GM12878 (cell line): ENCODE measurements around the gene GRB10. TPM values are rescaled to one million over a fixed set of nuclear protein-coding genes. Genes with fewer than 3 reads are reported as not detected.

Source experiments
- ATAC-seq: fragments of 200-7000 bp; cut with Tn5 transposase; 3 replicates; pipeline ENCODE4 v1.9.1; 2020; ENCODE audit warnings: mild to moderate bottlenecking, moderate library complexity
- BruUV-seq: library from RNA; stranded (reverse); fragments of 400-500 nt; replicated peaks from 2 replicates; lab custom pipeline; 2021; lab: Mats Ljungman, UMichigan
- CTCF ChIA-PET: fragments of 300-600 bp; sonication (Branson Sonifier 250); formaldehyde crosslinking; extraction: SDS; loops from one replicate; lab custom pipeline; 2021; ENCODE audit warnings: inconsistent platforms; lab: Yijun Ruan, JAX
- POLR2A ChIA-PET: fragments of 350-600 bp; formaldehyde crosslinking; extraction: SDS; loops from one replicate; lab custom pipeline; 2021; ENCODE audit warnings: inconsistent platforms; lab: Charles Lee
- RAD21 ChIA-PET: fragments of 300-600 bp; sonication (Branson Sonifier 250); formaldehyde crosslinking; loops from one replicate; lab custom pipeline; 2023; ENCODE audit warnings: antibody characterized with exemption; ENCODE audit not compliant: unreplicated experiment; lab: Charles Lee
- SMC1A ChIA-PET: fragments of 300-600 bp; sonication (Branson Sonifier 250); formaldehyde crosslinking; loops from one replicate; lab custom pipeline; 2023; ENCODE audit not compliant: unreplicated experiment, uncharacterized antibody; lab: Charles Lee
- DNase-seq: peaks from one replicate; pipeline ENCODE4 v3.0.0-alpha.2; 2011; ENCODE audit warnings: low read depth, low spot score
- FAIRE-seq: peaks from 3 replicates; lab custom pipeline; 2011; peaks lifted over from hg19 to GRCh38; lab: Jason Lieb, UNC
- H2AFZ ChIP-seq: 2 replicates; pipeline ENCODE4 v1.6.0; 2011; ENCODE audit warnings: low read depth, low read length, control low read depth; ENCODE audit not compliant: control insufficient read depth
- H3K27ac ChIP-seq: 2 replicates; pipeline ENCODE4 v1.5.1; 2011; ENCODE audit warnings: control low read depth; ENCODE audit not compliant: control insufficient read depth, insufficient read depth
- H3K27me3 ChIP-seq, 2 experiments: replicated peaks in 1 of 2; 2 replicates each; pipeline versions ENCODE4 v1.6.0 to v1.6.1; 2011; ENCODE audit warnings: low read length in 1 of 2; ENCODE audit not compliant: control insufficient read depth in 2 of 2, insufficient read depth in 2 of 2
- H3K36me3 ChIP-seq, 2 experiments: 2 replicates each; pipeline ENCODE4 v1.5.1; 2011; ENCODE audit warnings: low read length in 1 of 2; ENCODE audit not compliant: control insufficient read depth in 2 of 2, insufficient read depth in 2 of 2
- H3K4me1 ChIP-seq: 2 replicates; pipeline ENCODE4 v1.6.1; 2011; ENCODE audit warnings: mild to moderate bottlenecking, low read length, moderate library complexity, mixed read lengths; ENCODE audit not compliant: control insufficient read depth, insufficient read depth
- H3K4me2 ChIP-seq: 2 replicates; pipeline ENCODE4 v1.6.0; 2011; ENCODE audit warnings: control low read depth; ENCODE audit not compliant: control insufficient read depth, insufficient read depth
- H3K4me3 ChIP-seq: fragments of 200-600 bp; sonication (generic); 2 replicates; pipeline ENCODE4 v1.5.1; 2016
- H3K79me2 ChIP-seq: 2 replicates; pipeline ENCODE4 v1.6.0; 2011; ENCODE audit warnings: low read length; ENCODE audit not compliant: control insufficient read depth, insufficient read depth
- H3K9ac ChIP-seq: 2 replicates; pipeline ENCODE4 v1.8.0; 2011; ENCODE audit warnings: low read length, control low read depth, mixed read lengths; ENCODE audit not compliant: control insufficient read depth, insufficient read depth
- H3K9me3 ChIP-seq: replicated peaks from 3 replicates; pipeline ENCODE4 v1.5.1; 2011; ENCODE audit warnings: mild to moderate bottlenecking, low read length; ENCODE audit not compliant: control insufficient read depth, insufficient read depth
- H4K20me1 ChIP-seq: 2 replicates; pipeline ENCODE4 v1.6.0; 2011; ENCODE audit not compliant: control insufficient read depth, insufficient read depth
- BACH1 ChIP-seq: fragments of 450-650 bp; IDR thresholded peaks from 2 replicates; pipeline ENCODE4 v1.6.1; 2017; ENCODE audit warnings: mild to moderate bottlenecking, borderline replicate concordance
- EP300 ChIP-seq, 2 experiments: fragments of 150-350 bp in 1 of 2; IDR thresholded peaks; 2 replicates each; pipeline ENCODE4 v1.6.1; 2011 to 2012; ENCODE audit warnings: low read depth in 2 of 2, low read length in 2 of 2, borderline replicate concordance in 1 of 2, improper control_type of control experiment in 1 of 2, inconsistent platforms in 1 of 2; ENCODE audit not compliant: control insufficient read depth in 1 of 2
- KDM1A ChIP-seq: fragments of 200-600 bp; sonication (generic); IDR thresholded peaks from 2 replicates; pipeline ENCODE4 v1.6.1; 2016; ENCODE audit warnings: borderline replicate concordance
- KLF5 ChIP-seq: fragments of 450-650 bp; IDR thresholded peaks from 2 replicates; pipeline ENCODE4 v1.6.1; 2014; ENCODE audit warnings: mild to moderate bottlenecking; ENCODE audit not compliant: partially characterized antibody
- MEF2B ChIP-seq: fragments of 450-650 bp; IDR thresholded peaks from 2 replicates; pipeline ENCODE4 v1.6.1; 2018; ENCODE audit warnings: mild to moderate bottlenecking, moderate library complexity; ENCODE audit not compliant: partially characterized antibody, poor library complexity, severe bottlenecking
- MTA2 ChIP-seq: fragments of 450-650 bp; IDR thresholded peaks from 2 replicates; pipeline ENCODE4 v1.6.1; 2016; ENCODE audit warnings: low read depth, mild to moderate bottlenecking, moderate library complexity
- MXI1 ChIP-seq: fragments of 150-350 bp; IDR thresholded peaks from 2 replicates; pipeline ENCODE4 v1.6.1; 2011; ENCODE audit warnings: low read depth, mild to moderate bottlenecking, inconsistent platforms, low read length, improper control_type of control experiment
- POLR2A ChIP-seq: IDR thresholded peaks from 2 replicates; pipeline ENCODE4 v1.6.1; 2011; ENCODE audit warnings: low read depth, mild to moderate bottlenecking, low read length
- RAD21 ChIP-seq: IDR thresholded peaks from 2 replicates; pipeline ENCODE4 v1.6.1; 2011; ENCODE audit warnings: mild to moderate bottlenecking, low read depth, low read length, moderate library complexity; ENCODE audit not compliant: insufficient read depth
- SKIL ChIP-seq: fragments of 450-650 bp; IDR thresholded peaks from 2 replicates; pipeline ENCODE4 v1.6.1; 2017; ENCODE audit warnings: mild to moderate bottlenecking, low read depth, inconsistent platforms; ENCODE audit not compliant: poor library complexity, severe bottlenecking
- SMC3 ChIP-seq: IDR thresholded peaks from 2 replicates; pipeline ENCODE4 v1.6.1; 2011; ENCODE audit warnings: low read length, improper control_type of control experiment, borderline replicate concordance
- YBX1 ChIP-seq: fragments of 450-650 bp; IDR thresholded peaks from 2 replicates; pipeline ENCODE4 v1.6.1; 2016; ENCODE audit warnings: antibody characterized with exemption
- ZBTB40 ChIP-seq: fragments of 450-650 bp; IDR thresholded peaks from 2 replicates; pipeline ENCODE4 v1.6.1; 2016; ENCODE audit warnings: mild to moderate bottlenecking, moderate library complexity, borderline replicate concordance
- ZNF217 ChIP-seq: fragments of 450-650 bp; IDR thresholded peaks from 2 replicates; pipeline ENCODE4 v1.6.1; 2017; ENCODE audit warnings: antibody characterized with exemption, mild to moderate bottlenecking
- ZNF274 ChIP-seq: IDR thresholded peaks from one replicate; pipeline ENCODE4 v1.8.0; 2011; ENCODE audit not compliant: insufficient read length, insufficient read depth
- ZNF592 ChIP-seq: fragments of 450-650 bp; IDR thresholded peaks from 2 replicates; pipeline ENCODE4 v1.6.1; 2017; ENCODE audit warnings: mild to moderate bottlenecking, moderate library complexity
- WGBS: methylation state at CpG from one replicate; pipeline ENCODE4 v1.1.6; 2016; ENCODE audit warnings: low lambda C conversion rate; ENCODE audit not compliant: insufficient replicate concordance, insufficient coverage; ENCODE audit errors: missing lambda C conversion rate; 5-methylcytosine and 5-hydroxymethylcytosine counted together
- in situ Hi-C: fragments of 300-500 bp; cut with MboI; formaldehyde crosslinking; loops from 9 replicates; pipeline ENCODE4 v1.14.3; 2018; ENCODE audit warnings: mixed read lengths
- intact Hi-C: fragments of 100-400 bp; cut with micrococcal nuclease; formaldehyde crosslinking; loops from one replicate; pipeline ENCODE4 v1.14.2; 2022; ENCODE audit not compliant: unreplicated experiment
- polyA plus RNA-seq, 11 experiments: library from polyadenylated mRNA; depleted of rRNA in 4 of 11; unstranded in 6 of 11; stranded (reverse) in 5 of 11; fragments of >200 nt; fragmentation: Nextera tagmentation in 4 of 11; fragmentation: Illumina TruSeq in 1 of 11; extraction: Ambion mirVana in 4 of 11; extraction: Trizol in 1 of 11; gene quantifications; 1 replicate in 1 of 11; 2 replicates in 10 of 11; pipeline versions ENCODE4 v1.2.1 to v1.2.3, GENCODE V29; 2011 to 2016; ENCODE audit warnings: inconsistent platforms in 2 of 11, missing spikeins in 2 of 11, low read depth in 1 of 11
- total RNA-seq, 4 experiments: library from RNA; depleted of rRNA in 3 of 4; stranded (reverse); fragments of >200 nt in 3 of 4; fragmentation: Illumina TruSeq in 1 of 4; extraction: Trizol in 1 of 4; gene quantifications; 2 replicates each; pipeline versions ENCODE4 v1.2.1 to v1.2.3, GENCODE V29; 2013 to 2021

Gene GRB10
- total and polyA plus RNA-seq, 10 of the 15 experiments (the other 5 are each of a cell fraction or from before 2014, with no cell fraction given), result 0.04 to 0.33 TPM; not detected in 8

GRCh38 chr7:50762337-50762736, 20.4 kb downstream of the GRB10 start:
- ChIA-PET RAD21 (no interaction called here), CTCF (no interaction called here), POLR2A (no interaction called here), SMC1A (no interaction called here)
- BruUV-seq, result no TSS peak
- no peaks in the 10 kb centered on the region for H3K9me3 ChIP-seq
- in situ Hi-C loops (no loop called here), intact Hi-C loops (no loop called here)
- no peaks in the 10 kb centered on the region; a peak in 2 of 4 replicates for H3K27me3 ChIP-seq
- H2AFZ ChIP-seq, result no peak overlapping the region
- H3K4me3 ChIP-seq, result no peak overlapping the region
- no peak overlapping the region for H3K4me2 ChIP-seq
- no peaks in the 10 kb centered on the region for H3K4me1 ChIP-seq
- no peak overlapping the region for H3K9ac ChIP-seq
- DNase-seq (no peak), FAIRE-seq (no peak), ATAC-seq (no peak)
- H3K27ac ChIP-seq, result no peak overlapping the region
- H4K20me1 ChIP-seq, result no peaks in the 10 kb centered on the region
- 16% methylated on average over 2 of the region's 2 CpGs for WGBS
- H3K79me2 ChIP-seq, result no peaks in the 10 kb centered on the region
- no peaks in the 10 kb centered on the region for H3K36me3 ChIP-seq
- TF ChIP-seq POLR2A (no peak), ZBTB40 (no peak), EP300 (IDR thresholded peaks at IDR 0.05; ENCODE audit: borderline replicate concordance in 1 of 2, control insufficient read depth in 1 of 2, low read depth in 2 of 2, low read length in 2 of 2) (no peak), KDM1A (no peak), YBX1 (no peak), SKIL (no peak), KLF5 (no peak), SMC3 (no peak), ZNF217 (no peak), ZNF274 (no peak), MXI1 (no peak), BACH1 (no peak), MTA2 (no peak), MEF2B (no peak), ZNF592 (no peak), RAD21 (no peak)
